ENCODE data around the gene DEFB123. TPM values are rescaled to one million over a fixed set of nuclear protein-coding genes. Genes with fewer than 3 reads are reported as not detected.

The DEFB123 gene
- total RNA-seq, 1 donor from 2014 or later = not detected

DNA sequence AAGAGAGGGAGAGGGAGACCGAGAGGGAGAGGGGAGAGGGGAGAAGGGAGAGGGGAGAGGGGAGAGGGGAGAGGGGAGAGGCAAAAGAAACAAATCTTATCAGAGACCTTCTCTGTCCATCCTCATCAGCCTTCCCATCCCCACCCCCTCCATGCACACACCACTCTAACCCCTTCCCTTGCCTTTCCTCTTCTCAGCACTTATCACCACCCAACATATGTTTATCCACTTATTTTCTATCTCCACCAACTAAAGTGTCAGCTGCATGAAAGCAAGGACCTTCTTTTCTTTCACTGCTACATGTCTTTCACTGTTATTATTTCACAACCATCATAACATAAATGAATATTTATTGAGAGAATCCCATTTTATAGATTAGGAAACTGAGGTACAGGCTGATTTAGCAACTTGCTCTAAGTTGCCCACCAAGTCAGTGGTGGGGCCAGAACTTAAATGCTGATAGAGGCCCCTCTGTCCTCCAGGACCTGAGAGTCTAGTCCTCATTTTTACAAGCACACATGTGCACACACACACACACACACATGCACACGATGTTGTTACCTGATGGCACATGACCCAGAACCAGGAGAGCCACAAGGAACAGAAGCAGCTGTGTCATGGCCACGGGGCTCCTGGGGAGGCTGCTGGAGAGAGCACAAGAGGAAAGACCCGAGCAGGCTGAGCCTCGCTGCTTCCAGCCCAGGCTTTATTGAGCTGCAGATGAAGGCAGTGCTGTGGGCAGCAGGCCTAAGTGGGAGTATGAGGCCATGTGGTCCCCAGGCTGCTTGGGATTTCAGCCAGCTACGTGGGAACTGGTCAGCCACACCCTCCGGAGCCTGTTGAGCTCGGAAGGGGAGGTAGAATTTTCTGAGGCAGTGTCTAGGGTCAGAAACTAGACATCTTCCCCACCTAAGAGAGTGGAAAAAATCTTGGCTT lies 32.2 kb downstream of the DEFB123 start:
- Mint-ChIP-seq H3K9me3 (ENCODE audit: unreplicated experiment) (no peaks in the 10 kb centered on the region), H3K36me3 (ENCODE audit: unreplicated experiment) (no peaks in the 10 kb centered on the region), H3K27me3 (ENCODE audit: unreplicated experiment) (peaks cover 2% of the 10 kb centered on the region), H3K27ac (ENCODE audit: unreplicated experiment) (no peak overlapping the region), H3K4me1 (ENCODE audit: unreplicated experiment) (no peaks in the 10 kb centered on the region), H3K4me3 (ENCODE audit: unreplicated experiment) (no peak overlapping the region)
- TF ChIP-seq, protein P1, sequence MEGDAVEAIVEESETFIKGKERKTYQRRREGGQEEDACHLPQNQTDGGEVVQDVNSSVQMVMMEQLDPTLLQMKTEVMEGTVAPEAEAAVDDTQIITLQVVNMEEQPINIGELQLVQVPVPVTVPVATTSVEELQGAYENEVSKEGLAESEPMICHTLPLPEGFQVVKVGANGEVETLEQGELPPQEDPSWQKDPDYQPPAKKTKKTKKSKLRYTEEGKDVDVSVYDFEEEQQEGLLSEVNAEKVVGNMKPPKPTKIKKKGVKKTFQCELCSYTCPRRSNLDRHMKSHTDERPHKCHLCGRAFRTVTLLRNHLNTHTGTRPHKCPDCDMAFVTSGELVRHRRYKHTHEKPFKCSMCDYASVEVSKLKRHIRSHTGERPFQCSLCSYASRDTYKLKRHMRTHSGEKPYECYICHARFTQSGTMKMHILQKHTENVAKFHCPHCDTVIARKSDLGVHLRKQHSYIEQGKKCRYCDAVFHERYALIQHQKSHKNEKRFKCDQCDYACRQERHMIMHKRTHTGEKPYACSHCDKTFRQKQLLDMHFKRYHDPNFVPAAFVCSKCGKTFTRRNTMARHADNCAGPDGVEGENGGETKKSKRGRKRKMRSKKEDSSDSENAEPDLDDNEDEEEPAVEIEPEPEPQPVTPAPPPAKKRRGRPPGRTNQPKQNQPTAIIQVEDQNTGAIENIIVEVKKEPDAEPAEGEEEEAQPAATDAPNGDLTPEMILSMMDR (IDR thresholded peaks at IDR 0.05) = no peak
- DNase-seq (ENCODE audit: extremely low spot score, unreplicated experiment) = no peak

DNA sequence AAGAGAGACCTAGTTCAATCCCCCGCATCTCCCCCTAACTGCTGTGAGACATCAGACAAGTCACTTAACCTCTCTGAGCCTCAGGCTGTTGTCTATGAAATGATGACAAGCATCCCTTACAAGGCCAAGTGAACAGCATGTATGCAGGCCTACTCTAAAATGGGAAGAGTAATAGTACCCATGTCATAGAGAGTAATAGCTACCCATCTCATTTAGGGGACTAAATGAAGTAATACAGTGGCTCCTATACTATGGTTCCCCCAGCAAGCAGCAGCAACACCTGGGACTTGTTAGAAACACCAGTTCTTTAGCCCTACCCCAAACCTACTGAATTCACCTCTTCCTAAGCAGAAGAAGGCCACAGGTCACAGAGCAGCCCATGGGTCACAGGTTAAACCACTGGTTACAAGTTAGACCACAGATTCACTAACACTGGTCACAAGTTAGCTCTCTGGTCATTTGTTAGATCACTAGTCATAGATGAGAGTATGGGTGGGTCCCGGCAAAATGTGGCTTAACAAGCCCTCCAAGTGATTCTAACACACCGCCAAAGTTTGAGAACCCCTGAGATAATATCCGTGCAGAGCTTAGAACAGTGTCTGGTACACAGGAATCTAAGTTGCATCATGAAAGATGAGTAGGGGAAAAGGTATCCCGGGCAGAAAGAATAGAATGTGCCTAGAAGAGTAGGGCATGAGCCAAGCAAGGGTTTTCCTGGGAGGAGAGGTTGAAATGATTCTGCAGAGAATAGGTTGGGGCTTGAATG lies 33.1 kb downstream of the DEFB123 start:
- no peak overlapping the region for H3K4me3 Mint-ChIP-seq (ENCODE audit: unreplicated experiment)
- no peak for DNase-seq (ENCODE audit: extremely low spot score, unreplicated experiment)
- TF ChIP-seq, protein P1 (IDR thresholded peaks at IDR 0.05) = no peak
- H3K4me1 Mint-ChIP-seq (ENCODE audit: unreplicated experiment) = no peaks in the 10 kb centered on the region
- peaks cover 7% of the 10 kb centered on the region for H3K27me3 Mint-ChIP-seq (ENCODE audit: unreplicated experiment)
- H3K36me3 Mint-ChIP-seq (ENCODE audit: unreplicated experiment) = no peaks in the 10 kb centered on the region
- H3K9me3 Mint-ChIP-seq (ENCODE audit: unreplicated experiment) = no peaks in the 10 kb centered on the region
- no peak overlapping the region for H3K27ac Mint-ChIP-seq (ENCODE audit: unreplicated experiment)

DNA sequence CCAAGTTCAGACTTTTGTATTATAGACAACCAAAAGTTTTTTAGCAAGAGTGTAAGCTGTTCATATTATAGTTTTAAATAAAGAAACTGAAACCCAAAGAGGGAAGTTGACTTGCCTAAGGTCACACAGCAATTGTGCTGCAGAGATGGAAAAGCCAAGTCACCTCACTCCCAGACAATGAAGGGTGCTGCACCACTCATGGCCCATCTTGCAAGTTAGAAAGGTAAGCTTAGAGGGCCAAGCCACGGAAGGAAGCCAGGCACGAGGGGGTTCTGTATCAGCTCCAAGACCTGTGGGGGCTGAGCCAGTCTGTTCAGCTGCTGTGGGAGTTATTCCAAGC lies 33.6 kb downstream of the DEFB123 start:
- Mint-ChIP-seq H3K9me3 (ENCODE audit: unreplicated experiment) (no peaks in the 10 kb centered on the region), H3K4me1 (ENCODE audit: unreplicated experiment) (no peaks in the 10 kb centered on the region), H3K36me3 (ENCODE audit: unreplicated experiment) (no peaks in the 10 kb centered on the region), H3K27me3 (ENCODE audit: unreplicated experiment) (peaks cover 7% of the 10 kb centered on the region), H3K27ac (ENCODE audit: unreplicated experiment) (no peak overlapping the region), H3K4me3 (ENCODE audit: unreplicated experiment) (no peak overlapping the region)
- TF ChIP-seq, protein P1 (IDR thresholded peaks at IDR 0.05) = no peak
- DNase-seq (ENCODE audit: extremely low spot score, unreplicated experiment) = no peak

DNA sequence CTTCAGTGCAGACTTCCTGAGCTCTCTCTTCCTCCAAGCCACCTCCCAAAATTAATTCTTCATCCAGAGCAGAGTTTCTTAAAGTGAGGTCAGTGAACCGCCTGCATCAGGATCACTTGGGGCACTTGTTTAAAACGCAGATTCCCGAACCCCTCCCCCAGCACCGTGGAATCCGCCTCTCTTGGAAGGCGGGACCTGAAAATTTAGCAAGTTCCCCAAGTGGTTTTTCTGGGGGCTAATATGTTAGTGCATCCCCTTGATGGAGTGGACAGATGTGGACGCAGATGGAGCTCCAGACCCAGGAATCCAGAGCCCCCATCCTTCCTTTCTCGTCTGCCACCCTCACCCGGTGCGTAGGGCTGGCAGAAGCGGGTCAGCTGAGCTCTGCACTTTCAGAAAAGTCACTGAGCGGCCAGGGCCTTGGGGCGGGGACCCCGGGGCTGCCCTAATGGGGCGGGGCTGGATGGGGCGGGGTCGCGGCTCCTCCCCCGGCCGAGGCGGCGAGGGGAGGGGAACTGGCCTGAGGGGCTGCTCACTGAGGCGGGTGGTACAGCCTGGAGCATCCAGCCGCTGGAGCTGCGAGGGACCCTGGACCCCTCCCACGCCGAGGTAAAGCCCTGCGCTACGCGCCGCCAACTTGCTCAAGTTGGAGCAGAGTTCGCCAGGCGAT lies 34.5 kb downstream of the DEFB123 start, which contains the start of the genes DEFB124 and REM1:
Gene DEFB124 (minus strand): TSS at position 370 of the 670 bp plus-strand sequence. CDS start 2,114 bp downstream, outside the sequence.
Gene REM1 (plus strand): TSS at position 531 of the 670 bp plus-strand sequence. CDS start 1,158 bp downstream, outside the sequence.
- H3K4me3 Mint-ChIP-seq (ENCODE audit: unreplicated experiment) = no peak within 1 kb of the TSS
- peaks cover 10% of the 10 kb centered on the region for H3K27me3 Mint-ChIP-seq (ENCODE audit: unreplicated experiment)
- no peak for DNase-seq (ENCODE audit: extremely low spot score, unreplicated experiment)
- TF ChIP-seq, protein P1 (IDR thresholded peaks at IDR 0.05) = no peak
- no peaks in the 10 kb centered on the region for H3K36me3 Mint-ChIP-seq (ENCODE audit: unreplicated experiment)
- no peaks in the 10 kb centered on the region for H3K9me3 Mint-ChIP-seq (ENCODE audit: unreplicated experiment)
- H3K4me1 Mint-ChIP-seq (ENCODE audit: unreplicated experiment) = no peaks in the 10 kb centered on the region
- H3K27ac Mint-ChIP-seq (ENCODE audit: unreplicated experiment) = no peak within 1 kb of the TSS

Data from osteocyte (in vitro differentiated cells).